Measurements from ENCODE around the gene LRRN2.
"Not testable (repeated sequence)": the region's sequence is repeated elsewhere in the genome, so short reads cannot be mapped to it uniquely, and the experiment has no call there.

LRRN2 gene

GRCh38 chr1:204629459-204629858 lies 56.1 kb downstream of the LRRN2 start:
- not testable (repeated sequence) for DNase-seq (ENCODE audit: low read depth)

- no peak for DNase-seq (ENCODE audit: low read depth)
These were observed 56.7 kb downstream of the LRRN2 start for GRCh38 chr1:204628868-204629267.

GRCh38 chr1:204627436-204627835 lies 58.1 kb downstream of the LRRN2 start:
- DNase-seq (ENCODE audit: low read depth), result no peak

GRCh38 chr1:204626381-204626780 lies 59.2 kb downstream of the LRRN2 start:
- no peak for DNase-seq (ENCODE audit: low read depth)

GRCh38 chr1:204624631-204625216 lies 60.8 kb downstream of the LRRN2 start:
- DNase-seq (ENCODE audit: low read depth), result peak; percentile 46

GRCh38 chr1:204623894-204624361 lies 61.6 kb downstream of the LRRN2 start:
- DNase-seq (ENCODE audit: low read depth), result no peak

GRCh38 chr1:204623365-204623893 lies 62.1 kb downstream of the LRRN2 start:
- peak; percentile 52 for DNase-seq (ENCODE audit: low read depth)

GRCh38 chr1:204621996-204622395 lies 63.5 kb downstream of the LRRN2 start:
- no peak for DNase-seq (ENCODE audit: low read depth)

GRCh38 chr1:204621396-204621795 lies 64.1 kb downstream of the LRRN2 start:
- DNase-seq (ENCODE audit: low read depth), result no peak

- no peak for DNase-seq (ENCODE audit: low read depth)
These were observed 65.8 kb downstream of the LRRN2 start for GRCh38 chr1:204619721-204620120.

- DNase-seq (ENCODE audit: low read depth), result no peak
These were observed 67.3 kb downstream of the LRRN2 start for GRCh38 chr1:204618148-204618760.

GRCh38 chr1:204617256-204618147 lies 68.0 kb downstream of the LRRN2 start:
- DNase-seq (ENCODE audit: low read depth), result no peak

- DNase-seq (ENCODE audit: low read depth), result no peak
These were observed 68.9 kb downstream of the LRRN2 start for GRCh38 chr1:204616641-204617040.

GRCh38 chr1:204615881-204616280 lies 69.7 kb downstream of the LRRN2 start:
- DNase-seq (ENCODE audit: low read depth), result no peak

GRCh38 chr1:204613636-204614035 lies 71.9 kb downstream of the LRRN2 start:
- DNase-seq (ENCODE audit: low read depth), result no peak

GRCh38 chr1:204612326-204612725 lies 73.2 kb downstream of the LRRN2 start:
- DNase-seq (ENCODE audit: low read depth), result no peak

- DNase-seq (ENCODE audit: low read depth), result no peak
These were observed 74.5 kb downstream of the LRRN2 start for GRCh38 chr1:204611036-204611435.

GRCh38 chr1:204607910-204608309 lies 77.6 kb downstream of the LRRN2 start:
- DNase-seq (ENCODE audit: low read depth), result no peak

GRCh38 chr1:204605791-204606190 lies 79.7 kb downstream of the LRRN2 start:
- no peak for DNase-seq (ENCODE audit: low read depth)

- no peak for DNase-seq (ENCODE audit: low read depth)
These were observed 82.5 kb downstream of the LRRN2 start for GRCh38 chr1:204602871-204603542.

- DNase-seq (ENCODE audit: low read depth), result no peak
These were observed 83.4 kb downstream of the LRRN2 start for GRCh38 chr1:204602111-204602579.

- no peak for DNase-seq (ENCODE audit: low read depth)
These were observed 84.6 kb downstream of the LRRN2 start for GRCh38 chr1:204600968-204601367.
